GM12872 (cell line): ENCODE results near the gene TMEM255B.

Experiments
- CTCF ChIP-seq: IDR thresholded peaks from 3 replicates; pipeline ENCODE4 v1.5.1; 2011; ENCODE audit warnings: low read depth, mild to moderate bottlenecking, low read length, moderate library complexity; ENCODE audit not compliant: insufficient read depth

The TMEM255B gene

GRCh38 chr13:113828282-113828825 lies 69.3 kb downstream of the TMEM255B start:
- TF ChIP-seq CTCF = no peak

GRCh38 chr13:113831061-113831460 lies 72.0 kb downstream of the TMEM255B start:
- TF ChIP-seq CTCF = no peak

GRCh38 chr13:113832205-113832604 lies 73.2 kb downstream of the TMEM255B start:
- TF ChIP-seq CTCF = no peak

- no peak for TF ChIP-seq CTCF
These were observed 73.6 kb downstream of the TMEM255B start for GRCh38 chr13:113832631-113833030.

- TF ChIP-seq CTCF = no peak
These were observed 74.2 kb downstream of the TMEM255B start for GRCh38 chr13:113833111-113833830.

GRCh38 chr13:113834496-113835200 lies 75.6 kb downstream of the TMEM255B start:
- no peak for TF ChIP-seq CTCF

- no peak for TF ChIP-seq CTCF
These were observed 76.6 kb downstream of the TMEM255B start for GRCh38 chr13:113835461-113836270.
